AG10803 (cell line): ENCODE data around the gene PELI2.
A peak's percentile ranks its signal among the peaks of the same experiment; 100 is the strongest.

Experiments
- DNase-seq: peaks from one replicate; pipeline ENCODE4 v3.0.0; 2010; ENCODE audit warnings: low read depth
- H3K4me3 ChIP-seq: 2 replicates; pipeline ENCODE4 v1.5.1; 2011; ENCODE audit warnings: mild to moderate bottlenecking, low read length, control low read depth
- CTCF ChIP-seq: conservative IDR thresholded peaks from 2 replicates; pipeline ENCODE4 v1.5.1; 2011; ENCODE audit warnings: mild to moderate bottlenecking, low read length, control low read depth, inconsistent platforms

Gene PELI2

GRCh38 chr14:56177036-56177435, 58.8 kb downstream of the PELI2 start:
- TF ChIP-seq CTCF: no peak
- no peak for DNase-seq
- H3K4me3 ChIP-seq: no peak overlapping the region

- H3K4me3 ChIP-seq: no peak overlapping the region
- TF ChIP-seq CTCF: no peak
- no peak for DNase-seq
These were observed 62.7 kb downstream of the PELI2 start for GRCh38 chr14:56180754-56181542.

GRCh38 chr14:56181681-56182085, 63.5 kb downstream of the PELI2 start:
- no peak for DNase-seq
- TF ChIP-seq CTCF: no peak
- no peak overlapping the region for H3K4me3 ChIP-seq

- no peak for DNase-seq
- no peak for TF ChIP-seq CTCF
- H3K4me3 ChIP-seq: no peak overlapping the region
These were observed 64.2 kb downstream of the PELI2 start for GRCh38 chr14:56182410-56182809.

GRCh38 chr14:56183631-56184157, 65.5 kb downstream of the PELI2 start:
- H3K4me3 ChIP-seq: no peak overlapping the region
- peak; percentile 54 for DNase-seq
- TF ChIP-seq CTCF: no peak

GRCh38 chr14:56185992-56186391, 67.8 kb downstream of the PELI2 start:
- no peak overlapping the region for H3K4me3 ChIP-seq
- no peak for TF ChIP-seq CTCF
- no peak for DNase-seq

GRCh38 chr14:56187736-56188135, 69.5 kb downstream of the PELI2 start:
- H3K4me3 ChIP-seq: no peak overlapping the region
- no peak for DNase-seq
- TF ChIP-seq CTCF: no peak
